RWPE2 (cell line): ENCODE results near the gene ASB13.

Source experiments
- ATAC-seq: fragments of 200-7000 bp; cut with Tn5 transposase; 3 replicates; pipeline ENCODE4 v1.9.1; 2021; ENCODE audit warnings: low read depth
- DNase-seq: peaks from one replicate; pipeline ENCODE4 v3.0.0-alpha.2; 2020; ENCODE audit warnings: low spot score
- H3K27ac ChIP-seq: fragments of 450-650 bp; 2 replicates; pipeline ENCODE4 v1.5.1; 2017; ENCODE audit warnings: mild to moderate bottlenecking; ENCODE audit not compliant: poor library complexity, severe bottlenecking
- H3K27me3 ChIP-seq: fragments of 250-450 bp; sonication (Bioruptor Pico); 2 replicates; pipeline ENCODE4 v1.5.1; 2021; ENCODE audit warnings: mild to moderate bottlenecking, moderate library complexity; ENCODE audit not compliant: insufficient read depth, poor library complexity, severe bottlenecking
- H3K36me3 ChIP-seq: fragments of 250-450 bp; sonication (Bioruptor Pico); 2 replicates; pipeline ENCODE4 v1.5.1; 2020; ENCODE audit warnings: low read depth, mild to moderate bottlenecking, moderate library complexity
- H3K4me1 ChIP-seq: fragments of 250-450 bp; sonication (Bioruptor Pico); 2 replicates; pipeline ENCODE4 v1.5.1; 2021; ENCODE audit warnings: mild to moderate bottlenecking, moderate library complexity; ENCODE audit not compliant: insufficient read depth, poor library complexity, severe bottlenecking
- H3K4me3 ChIP-seq: fragments of 250-450 bp; sonication (Bioruptor Pico); 2 replicates; pipeline ENCODE4 v1.5.1; 2021; ENCODE audit warnings: mild to moderate bottlenecking, moderate library complexity; ENCODE audit not compliant: severe bottlenecking
- H3K9me3 ChIP-seq: fragments of 250-450 bp; sonication (Bioruptor Pico); 2 replicates; pipeline ENCODE4 v1.5.1; 2021; ENCODE audit warnings: mild to moderate bottlenecking, moderate library complexity; ENCODE audit not compliant: severe bottlenecking
- TF ChIP-seq, protein P1 (sequence below): fragments of 450-650 bp; IDR thresholded peaks from one replicate; pipeline ENCODE4 v1.5.1; 2017; ENCODE audit warnings: mild to moderate bottlenecking, moderate library complexity; ENCODE audit not compliant: poor library complexity, severe bottlenecking

ASB13 gene

DNA sequence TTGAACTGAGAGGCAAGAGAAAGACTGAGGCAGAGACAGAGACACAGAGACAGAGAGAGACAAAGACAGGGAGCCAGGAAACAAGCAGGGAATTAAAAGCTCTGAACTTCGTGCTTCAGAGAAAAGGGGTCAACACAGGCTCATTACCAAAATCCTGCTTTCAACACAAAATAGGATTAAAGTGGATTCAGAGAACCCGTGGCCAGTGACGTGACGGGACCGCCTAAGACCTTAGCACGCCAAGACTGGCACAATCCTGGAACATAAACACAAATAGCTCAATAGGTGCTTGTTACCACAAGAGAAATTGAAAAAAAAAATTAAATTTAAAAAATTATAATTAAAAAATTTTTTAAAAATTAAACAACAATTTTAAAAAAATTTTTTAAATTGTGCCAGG lies 21.5 kb downstream of the ASB13 start:
- Histone ChIP-seq H3K27ac (no peak overlapping the region), H3K4me3 (no peak overlapping the region), H3K36me3 (peaks cover 26% of the 10 kb centered on the region; the same call in 1 of the 2 replicates), H3K9me3 (no peaks in the 10 kb centered on the region), H3K27me3 (no peaks in the 10 kb centered on the region), H3K4me1 (no peaks in the 10 kb centered on the region)
- DNase-seq (no peak), ATAC-seq (no peak)
- TF ChIP-seq, protein P1, sequence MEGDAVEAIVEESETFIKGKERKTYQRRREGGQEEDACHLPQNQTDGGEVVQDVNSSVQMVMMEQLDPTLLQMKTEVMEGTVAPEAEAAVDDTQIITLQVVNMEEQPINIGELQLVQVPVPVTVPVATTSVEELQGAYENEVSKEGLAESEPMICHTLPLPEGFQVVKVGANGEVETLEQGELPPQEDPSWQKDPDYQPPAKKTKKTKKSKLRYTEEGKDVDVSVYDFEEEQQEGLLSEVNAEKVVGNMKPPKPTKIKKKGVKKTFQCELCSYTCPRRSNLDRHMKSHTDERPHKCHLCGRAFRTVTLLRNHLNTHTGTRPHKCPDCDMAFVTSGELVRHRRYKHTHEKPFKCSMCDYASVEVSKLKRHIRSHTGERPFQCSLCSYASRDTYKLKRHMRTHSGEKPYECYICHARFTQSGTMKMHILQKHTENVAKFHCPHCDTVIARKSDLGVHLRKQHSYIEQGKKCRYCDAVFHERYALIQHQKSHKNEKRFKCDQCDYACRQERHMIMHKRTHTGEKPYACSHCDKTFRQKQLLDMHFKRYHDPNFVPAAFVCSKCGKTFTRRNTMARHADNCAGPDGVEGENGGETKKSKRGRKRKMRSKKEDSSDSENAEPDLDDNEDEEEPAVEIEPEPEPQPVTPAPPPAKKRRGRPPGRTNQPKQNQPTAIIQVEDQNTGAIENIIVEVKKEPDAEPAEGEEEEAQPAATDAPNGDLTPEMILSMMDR, result no peak

DNA sequence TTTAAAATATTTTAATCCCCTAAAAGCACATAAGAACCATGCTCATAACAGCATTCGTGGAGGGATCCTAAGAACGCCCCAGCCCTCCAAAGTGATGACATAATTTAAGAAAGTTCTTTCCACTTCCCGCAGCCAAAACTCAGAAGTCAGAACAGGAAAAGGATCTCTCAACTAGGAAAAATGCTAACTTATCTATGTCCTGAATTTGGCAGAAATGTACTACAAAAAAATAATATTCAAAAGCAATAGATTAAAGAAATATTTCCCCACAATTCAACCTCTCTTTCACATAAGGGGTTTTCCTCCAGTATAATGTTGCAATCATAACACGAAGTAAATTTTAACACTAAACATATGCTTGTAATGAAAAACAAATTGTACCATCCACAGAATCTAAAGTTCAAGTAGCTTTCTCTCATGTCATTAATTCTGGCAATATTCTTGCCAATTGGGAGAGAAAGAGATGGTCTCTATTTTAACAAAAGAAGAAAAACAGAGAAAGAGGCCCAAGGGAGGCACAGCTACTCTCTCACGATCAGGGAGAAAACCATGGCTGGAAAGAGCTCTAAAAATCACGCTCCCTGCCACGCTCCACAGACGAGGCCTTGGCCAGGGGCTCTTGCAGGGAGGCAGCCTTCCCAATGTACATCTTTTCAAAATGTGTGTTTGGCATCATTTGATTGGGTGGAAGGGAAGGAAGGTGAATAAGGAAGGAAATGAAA lies 22.9 kb downstream of the ASB13 start:
- Histone ChIP-seq H3K27me3 (no peaks in the 10 kb centered on the region), H3K4me1 (no peaks in the 10 kb centered on the region), H3K4me3 (no peak overlapping the region), H3K9me3 (no peaks in the 10 kb centered on the region), H3K36me3 (peaks cover 24% of the 10 kb centered on the region; the same call in 1 of the 2 replicates), H3K27ac (no peak overlapping the region)
- TF ChIP-seq, protein P1, result no peak
- no peak for DNase-seq
- ATAC-seq, result no peak

DNA sequence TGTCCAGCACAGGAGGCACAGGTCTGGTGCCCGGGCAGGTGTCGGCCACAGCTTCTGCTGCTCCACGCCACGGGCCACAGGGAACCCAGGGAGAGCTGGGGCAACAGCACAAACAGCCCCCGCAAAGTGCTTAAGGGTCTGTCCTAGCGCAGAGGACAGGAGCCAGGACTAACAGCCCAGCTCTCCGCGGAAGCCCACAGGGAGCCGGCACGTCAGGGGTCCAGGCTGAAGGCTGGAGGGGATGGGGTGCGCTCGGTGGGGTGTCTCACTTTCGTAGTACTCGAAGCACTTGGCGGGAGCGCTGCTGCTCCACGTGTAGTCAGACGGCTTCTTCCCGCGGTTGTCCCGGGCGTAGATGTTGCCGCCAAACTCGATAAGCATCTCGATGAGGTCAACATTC lies 24.9 kb downstream of the ASB13 start:
- no peaks in the 10 kb centered on the region for H3K4me1 ChIP-seq
- ATAC-seq (no peak), DNase-seq (no peak)
- H3K27ac ChIP-seq, result no peak overlapping the region
- TF ChIP-seq, protein P1, result no peak
- H3K27me3 ChIP-seq, result no peaks in the 10 kb centered on the region
- no peak overlapping the region for H3K4me3 ChIP-seq
- H3K9me3 ChIP-seq, result no peaks in the 10 kb centered on the region
- H3K36me3 ChIP-seq, result peaks cover 16% of the 10 kb centered on the region; the same call in 1 of the 2 replicates

DNA sequence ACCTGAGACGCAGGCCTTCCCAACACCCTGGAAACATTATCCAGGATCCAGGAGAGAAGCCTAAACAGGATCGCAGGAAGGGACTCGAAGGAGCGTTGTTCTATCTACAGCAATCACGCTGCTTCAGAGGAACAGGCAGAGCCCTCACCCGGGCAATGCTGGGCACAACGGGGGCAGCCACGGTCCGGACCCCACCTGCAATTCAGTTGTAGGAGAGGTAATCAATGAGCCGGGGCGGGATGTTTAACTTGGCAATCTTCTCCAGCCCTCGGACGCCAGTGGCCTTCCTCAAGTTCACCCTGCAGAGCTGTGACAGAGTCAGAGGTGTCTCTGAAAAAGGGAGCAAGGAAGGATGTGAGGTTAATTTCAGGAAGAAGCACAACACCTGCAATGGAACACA lies 25.9 kb downstream of the ASB13 start:
- Histone ChIP-seq H3K4me1 (no peaks in the 10 kb centered on the region), H3K36me3 (peaks cover 16% of the 10 kb centered on the region; the same call in 1 of the 2 replicates), H3K27ac (no peak overlapping the region), H3K9me3 (no peaks in the 10 kb centered on the region), H3K4me3 (no peak overlapping the region), H3K27me3 (no peaks in the 10 kb centered on the region)
- no peak for DNase-seq
- no peak for ATAC-seq
- TF ChIP-seq, protein P1, result no peak

DNA sequence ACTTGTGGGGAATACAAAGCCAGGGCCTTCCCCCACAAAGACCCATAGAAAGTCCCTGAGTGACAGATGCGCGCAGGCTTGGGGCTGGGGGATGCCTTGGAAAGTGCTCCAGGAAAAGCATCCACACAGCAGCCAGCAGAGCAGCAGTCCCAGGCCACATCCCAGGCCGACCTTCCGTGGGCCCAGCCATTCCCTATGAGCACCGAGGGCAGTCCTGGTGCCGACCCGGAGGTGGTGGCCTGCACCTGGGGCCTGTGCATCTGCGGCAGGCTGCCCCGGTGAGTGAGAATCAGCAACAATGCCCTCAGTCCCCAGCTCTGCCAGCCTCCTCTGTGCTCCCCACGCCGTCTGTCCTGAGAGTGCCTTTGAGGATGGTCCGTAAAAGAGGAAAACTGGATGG lies 26.4 kb downstream of the ASB13 start:
- no peak for ATAC-seq
- TF ChIP-seq, protein P1, result no peak

More for the DNA sequence above, 26.4 kb downstream of the ASB13 start:
- Histone ChIP-seq H3K4me1 (no peaks in the 10 kb centered on the region), H3K4me3 (no peak overlapping the region), H3K27me3 (no peaks in the 10 kb centered on the region), H3K36me3 (peaks cover 16% of the 10 kb centered on the region; the same call in 1 of the 2 replicates), H3K9me3 (no peaks in the 10 kb centered on the region), H3K27ac (no peak overlapping the region)
- DNase-seq, result no peak
